Thyroid gland (tissue), 4 donors: ENCODE data around the gene NPBWR2.

ENCODE experiments used
- CTCF ChIP-seq, 6 experiments: fragments of 200-600 bp in 3 of 6; fragments of 450-650 bp in 3 of 6; sonication (generic) in 3 of 6; IDR thresholded peaks; one replicate each; pipeline ENCODE4 v1.5.1; 2016 to 2019; ENCODE audit warnings: antibody characterized with exemption in 6 of 6, mild to moderate bottlenecking in 2 of 6, inconsistent platforms in 1 of 6, moderate library complexity in 1 of 6
- POLR2A ChIP-seq, 2 donors: fragments of 450-650 bp; IDR thresholded peaks; one replicate each; pipeline ENCODE4 v1.6.1; 2017; ENCODE audit warnings: antibody characterized with exemption in 2 of 2, mild to moderate bottlenecking in 2 of 2, moderate library complexity in 1 of 2

- TF ChIP-seq CTCF (IDR thresholded peaks at IDR 0.05) (no peak), POLR2A (IDR thresholded peaks at IDR 0.05) (no peak)
These were observed 12.4 kb upstream of the NPBWR2 start for GRCh38 chr20:64119681-64120341.
